NCI-H1105 (cell line): ENCODE measurements around the gene PCGF3.
"Not testable (repeated sequence)": the region's sequence is repeated elsewhere in the genome, so short reads cannot be mapped to it uniquely, and the experiment has no call there.

Source experiments
- DNase-seq: peaks from one replicate; lab custom pipeline; 2025; lab: John Stamatoyannopoulos, UW

The PCGF3 gene

GRCh38 chr4:725391-726234, 20.0 kb downstream of the PCGF3 start:
- no peak for DNase-seq

DNA sequence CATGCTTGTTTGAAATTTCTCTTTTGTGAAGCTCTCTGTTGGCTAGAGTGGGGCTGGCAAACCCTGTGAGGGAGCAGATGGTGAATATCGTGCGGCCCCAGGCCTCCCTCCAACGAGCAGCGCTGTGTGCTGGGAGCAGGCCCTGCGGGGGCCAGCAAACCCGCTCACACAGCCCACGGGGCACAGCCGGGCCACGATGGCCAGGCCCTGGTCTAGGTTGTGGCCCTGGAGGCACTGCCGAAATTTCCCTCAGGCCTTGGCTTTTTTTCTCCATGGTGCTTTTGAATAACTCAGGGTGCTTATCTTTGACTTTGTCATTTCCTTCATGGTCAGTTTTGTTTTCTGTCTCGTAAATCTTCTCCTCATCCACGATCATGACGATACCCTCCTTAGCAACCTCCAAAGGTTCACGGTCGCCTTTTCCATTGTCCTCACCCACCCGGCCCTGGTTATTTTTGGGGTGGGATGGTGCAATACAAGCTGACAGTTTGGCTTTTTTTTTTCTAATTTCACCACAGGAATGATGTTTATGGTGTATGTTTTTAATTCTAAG, 20.7 kb downstream of the PCGF3 start:
- DNase-seq: no peak

GRCh38 chr4:726838-727237, 21.2 kb downstream of the PCGF3 start:
- DNase-seq: no peak

DNA sequence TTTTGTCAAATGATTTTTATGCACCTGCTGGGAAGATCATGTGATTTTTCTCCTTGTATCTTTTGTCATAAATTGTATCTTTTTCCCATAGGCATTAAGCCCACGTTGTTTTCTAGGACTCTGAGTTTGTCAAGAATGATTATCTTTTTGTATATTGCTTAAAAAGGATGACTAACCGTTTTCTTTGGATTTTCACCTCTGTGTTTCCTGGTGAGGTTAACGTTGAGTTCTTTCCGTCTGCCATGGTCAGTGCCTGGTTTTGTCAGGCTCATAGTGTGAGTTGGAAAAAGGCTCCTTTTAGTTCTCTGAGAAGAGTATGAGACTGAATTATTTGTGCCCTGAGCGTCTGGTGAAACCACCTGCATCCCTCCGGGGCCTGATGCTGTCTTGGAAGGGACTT, 21.9 kb downstream of the PCGF3 start:
- no peak for DNase-seq

GRCh38 chr4:729336-730315, 24.0 kb downstream of the PCGF3 start:
- no peak for DNase-seq

- DNase-seq: no peak
These were observed 24.9 kb downstream of the PCGF3 start for GRCh38 chr4:730511-730910.

DNA sequence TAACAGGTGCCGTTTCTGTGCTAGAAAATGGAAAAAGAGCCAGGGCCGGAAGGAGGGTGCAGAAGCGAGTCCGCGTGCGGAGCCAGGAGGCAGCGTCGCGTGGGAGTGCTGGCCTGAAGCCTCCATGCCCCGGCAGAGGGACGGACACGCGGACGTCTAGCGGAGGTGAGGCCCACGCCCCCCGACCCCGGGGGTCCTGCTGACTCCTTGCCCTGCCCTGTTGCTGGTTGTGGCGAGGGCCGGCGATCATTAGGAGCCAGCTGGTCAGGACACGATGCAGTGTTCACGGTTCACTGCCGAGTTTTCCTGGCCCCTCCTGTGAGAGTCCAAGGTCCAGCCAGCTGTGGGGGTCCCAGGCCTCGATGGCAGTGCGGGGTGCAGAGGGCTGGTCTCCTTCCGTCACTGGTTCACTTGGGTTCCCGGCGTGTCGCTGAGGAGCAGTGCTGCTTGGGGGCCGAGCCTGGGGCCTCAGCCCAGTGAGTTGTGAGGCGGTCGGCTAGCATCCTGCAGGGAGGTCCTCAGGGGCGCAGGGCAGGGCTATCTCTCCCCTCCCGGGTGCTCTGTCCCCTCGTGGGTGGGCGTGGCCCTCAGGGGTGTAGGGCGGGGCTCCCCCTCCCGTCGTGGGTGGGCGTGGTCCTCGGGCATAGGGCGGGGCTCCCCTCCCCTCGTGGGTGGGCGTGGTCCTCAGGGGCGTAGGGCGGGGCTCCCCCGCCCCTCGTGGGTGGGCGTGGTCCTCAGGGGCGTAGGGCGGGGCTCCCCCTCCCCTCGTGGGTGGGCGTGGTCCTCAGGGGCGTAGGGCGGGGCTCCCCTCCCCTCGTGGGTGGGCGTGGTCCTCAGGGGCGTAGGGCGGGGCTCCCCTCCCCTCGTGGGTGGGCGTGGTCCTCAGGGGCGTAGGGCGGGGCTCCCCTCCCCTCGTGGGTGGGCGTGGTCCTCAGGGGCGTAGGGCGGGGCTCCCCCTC, 25.6 kb downstream of the PCGF3 start:
- not testable (repeated sequence) for DNase-seq

- not testable (repeated sequence) for DNase-seq
These were observed 26.3 kb downstream of the PCGF3 start for GRCh38 chr4:731954-732353.

DNA sequence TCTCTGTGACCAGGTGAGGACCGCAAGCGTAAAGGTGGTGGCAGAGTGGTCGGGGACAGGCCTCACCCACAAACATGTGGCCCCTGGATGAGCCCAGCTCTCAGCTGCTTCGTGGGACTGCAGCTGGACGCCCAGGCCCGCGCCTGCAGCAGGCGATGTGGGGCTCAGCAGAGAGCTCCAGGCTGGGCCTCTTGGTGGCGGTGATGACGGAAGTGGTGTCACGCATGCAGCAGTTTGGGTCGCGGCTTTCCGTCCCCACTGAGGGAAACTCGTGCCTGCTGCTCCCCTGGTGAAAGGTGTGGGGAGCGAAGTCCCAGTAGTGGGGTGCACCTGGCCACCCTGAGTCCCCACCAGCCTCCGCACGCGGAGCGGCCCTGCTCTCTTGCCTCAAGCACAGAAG, 26.9 kb downstream of the PCGF3 start:
- no peak for DNase-seq

- no peak for DNase-seq
These were observed 27.4 kb downstream of the PCGF3 start for GRCh38 chr4:732911-733630.

- no peak for DNase-seq
These were observed 28.0 kb downstream of the PCGF3 start for GRCh38 chr4:733631-733980.

DNA sequence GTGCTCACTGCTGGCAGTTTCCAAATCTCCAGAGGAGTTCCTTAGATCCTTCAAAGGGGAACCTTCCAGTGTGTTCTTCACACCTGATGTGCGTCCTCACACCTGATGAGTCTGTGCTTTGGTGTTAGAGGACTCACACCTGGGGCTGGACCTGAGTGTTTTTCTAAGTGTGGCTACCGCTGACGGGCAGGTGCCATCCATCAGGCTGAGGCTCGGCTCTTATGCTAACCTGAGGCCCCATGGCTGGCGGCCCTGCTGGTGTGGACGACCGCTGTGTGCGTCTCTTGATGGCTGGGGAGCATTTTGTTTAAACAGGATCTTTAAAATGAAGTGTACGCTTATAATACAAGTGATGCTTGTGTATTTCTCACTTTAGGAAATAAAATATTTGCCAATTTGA, 28.4 kb downstream of the PCGF3 start:
- DNase-seq: no peak

- no peak for DNase-seq
These were observed 29.3 kb downstream of the PCGF3 start for GRCh38 chr4:734951-735350.

- no peak for DNase-seq
These were observed 30.0 kb downstream of the PCGF3 start for GRCh38 chr4:735583-735982.

DNA sequence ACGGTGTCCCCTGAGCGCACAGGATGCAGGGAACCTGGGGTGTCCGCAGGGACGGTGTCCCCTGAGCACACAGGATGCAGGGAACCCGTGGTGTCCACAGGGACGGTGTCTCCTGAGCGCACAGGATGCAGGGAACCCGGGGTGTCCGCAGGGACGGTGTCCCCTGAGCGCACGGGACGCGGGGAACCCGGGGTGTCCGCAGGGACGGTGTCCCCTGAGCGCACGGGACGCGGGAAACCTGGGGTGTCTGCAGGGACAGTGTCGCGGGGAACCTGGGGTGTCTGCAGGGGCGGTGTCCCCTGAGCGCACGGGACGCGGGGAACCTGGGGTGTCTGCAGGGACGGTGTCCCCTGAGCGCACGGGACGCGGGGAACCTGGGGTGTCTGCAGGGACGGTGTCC, 30.9 kb downstream of the PCGF3 start:
- not testable (repeated sequence) for DNase-seq

DNA sequence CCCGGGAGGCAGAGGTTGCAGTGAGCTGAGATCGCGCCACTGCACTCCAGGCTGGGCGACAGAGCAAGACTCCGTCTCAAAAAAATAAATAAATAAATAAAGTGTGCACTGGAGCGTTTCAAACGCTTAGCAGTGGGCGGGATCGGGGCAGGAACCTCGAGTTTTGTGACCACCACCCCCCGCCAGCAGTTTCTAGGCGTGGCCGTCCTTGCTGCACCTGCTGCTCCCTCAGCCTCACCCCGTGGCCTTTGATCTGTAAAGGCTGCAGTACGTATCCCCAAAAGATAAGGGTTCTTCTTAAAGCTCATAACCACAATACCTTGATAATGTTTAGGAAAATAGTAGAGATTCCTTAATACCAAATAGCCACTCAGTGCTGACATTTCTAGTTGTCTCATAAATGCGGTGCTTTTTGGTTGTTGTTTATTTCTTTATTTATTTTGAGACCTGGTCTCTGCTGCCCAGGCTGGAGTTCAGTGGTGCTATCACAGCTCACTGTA, 33.2 kb downstream of the PCGF3 start:
- no peak for DNase-seq

DNA sequence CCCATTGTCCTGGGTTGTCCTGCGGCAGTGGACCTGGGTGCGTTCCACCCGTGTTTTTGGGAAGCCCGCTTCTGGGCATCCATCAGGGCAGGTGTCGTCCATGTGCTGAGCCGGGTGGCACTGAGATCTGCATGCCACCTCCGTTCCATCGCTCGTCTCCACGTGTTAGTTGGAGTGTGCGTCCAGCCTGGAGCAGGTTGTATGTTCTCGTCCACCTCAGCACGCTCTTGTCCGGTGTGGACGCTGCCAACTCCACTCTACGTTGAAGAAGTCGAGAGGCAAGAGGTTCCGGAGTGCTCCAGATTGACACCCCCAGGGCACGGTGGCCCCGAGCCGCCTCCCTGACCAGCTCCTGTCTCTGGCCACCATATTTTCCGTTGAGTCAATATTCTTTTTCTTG, 33.9 kb downstream of the PCGF3 start:
- no peak for DNase-seq

DNA sequence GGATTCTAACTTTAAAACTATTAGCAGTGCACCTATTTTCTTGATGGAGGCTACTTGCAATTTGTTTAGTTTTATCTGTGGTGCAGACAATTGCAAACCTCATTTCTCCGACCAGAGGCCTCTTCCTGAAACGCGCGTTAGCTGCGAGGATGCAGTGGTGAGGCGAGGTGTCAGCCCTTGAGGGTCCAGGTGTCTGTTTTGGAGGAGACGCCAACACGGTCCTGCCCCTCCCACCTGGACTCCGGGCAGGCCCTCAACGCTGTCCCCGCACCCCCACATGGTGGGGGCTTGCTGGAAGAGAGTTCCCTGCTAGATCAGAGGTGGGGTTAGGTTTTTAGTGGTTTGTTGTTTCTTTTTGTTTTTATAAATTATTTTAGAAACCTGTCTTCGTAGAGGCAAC, 34.4 kb downstream of the PCGF3 start:
- DNase-seq: no peak

DNA sequence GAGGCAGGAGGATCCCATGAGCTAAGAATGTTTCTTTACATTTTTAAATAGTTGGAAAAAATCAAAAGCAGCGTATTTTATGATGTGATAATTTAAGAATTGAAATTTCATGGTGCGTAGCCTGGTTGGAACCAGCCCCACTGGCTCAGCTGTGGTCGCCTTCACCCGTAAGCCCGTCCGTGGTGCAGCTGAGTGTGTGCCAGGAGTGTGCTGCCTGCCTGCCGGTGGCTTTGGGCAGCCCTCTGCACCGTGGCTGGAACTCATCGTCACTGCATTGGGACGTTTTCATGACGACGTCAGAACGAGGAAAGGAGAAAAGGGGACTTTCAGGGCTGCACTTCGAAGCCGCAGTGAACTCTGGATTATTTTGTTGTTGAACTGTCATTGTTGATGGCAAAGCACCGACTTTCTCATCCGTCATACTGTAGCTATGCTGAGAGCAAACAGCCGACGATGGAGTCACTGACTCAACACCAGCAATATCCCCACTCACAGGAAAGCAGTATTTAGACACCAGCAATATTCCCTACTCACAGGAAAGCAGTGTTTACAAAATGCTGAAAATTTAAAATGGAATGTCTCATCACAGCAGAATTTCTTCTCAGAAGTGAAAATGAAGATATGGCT, 35.1 kb downstream of the PCGF3 start:
- no peak for DNase-seq

- no peak for DNase-seq
These were observed 36.6 kb downstream of the PCGF3 start for GRCh38 chr4:742096-742741.
